Colonic mucosa (tissue), 4 donors: ENCODE measurements around the gene CNOT1. TPM values are rescaled to one million over a fixed set of nuclear protein-coding genes. Genes with fewer than 3 reads are reported as not detected.
"Not testable (repeated sequence)": the region's sequence is repeated elsewhere in the genome, so short reads cannot be mapped to it uniquely, and the experiment has no call there.

Source experiments
- DNase-seq: peaks from one replicate; pipeline ENCODE4 v3.0.0-alpha.2; 2020
- H3K27ac ChIP-seq: fragments of 200-600 bp; one replicate; pipeline ENCODE4 v1.8.0; 2021
- H3K27me3 ChIP-seq: fragments of 200-600 bp; one replicate; pipeline ENCODE4 v1.8.0; 2021
- H3K36me3 ChIP-seq: fragments of 200-600 bp; one replicate; pipeline ENCODE4 v1.8.0; 2021
- H3K4me1 ChIP-seq: fragments of 200-600 bp; one replicate; pipeline ENCODE4 v1.8.0; 2021; ENCODE audit warnings: mild to moderate bottlenecking
- H3K4me3 ChIP-seq: fragments of 200-600 bp; one replicate; pipeline ENCODE4 v1.8.0; 2021
- H3K9ac ChIP-seq, 2 donors: one replicate each; pipeline ENCODE4 v1.7.0; 2013; ENCODE audit warnings: control low read depth in 2 of 2, low read depth in 2 of 2, low read length in 2 of 2
- H3K9me3 ChIP-seq: fragments of 200-600 bp; one replicate; pipeline ENCODE4 v1.8.0; 2021
- CTCF ChIP-seq: fragments of 200-600 bp; IDR thresholded peaks from one replicate; pipeline ENCODE4 v1.8.0; 2022; ENCODE audit warnings: antibody characterized with exemption, mild to moderate bottlenecking
- intact Hi-C: fragments of 100-400 bp; cut with DNase I; formaldehyde crosslinking; loops from one replicate; pipeline ENCODE4 v1.14.1; 2022
- total RNA-seq, 2 donors: library from RNA; stranded (reverse); fragmentation: NEBNext Ultra II Directional in 1 of 2; extraction: Animal tissue kit (Norgen Biotek cat#: 25700) in 1 of 2; gene quantifications; one replicate each; pipeline ENCODE4 v1.2.1, GENCODE V29; 2021
- donor health status: healthy.
- donor health status: DM: no; HTN: no; CAD: no.
- donor health status: DM: no; HTN: no; CAD: no.

Gene CNOT1
- total RNA-seq, 2 donors from 2014 or later, result 237 to 268 TPM

GRCh38 chr16:58492066-58492465 is 137.6 kb downstream of the CNOT1 start:
- intact Hi-C loops, result no loop called here

GRCh38 chr16:58490539-58490938 is 139.1 kb downstream of the CNOT1 start:
- intact Hi-C loops, DNase-seq, H3K27ac ChIP-seq, H3K9ac ChIP-seq, H3K36me3 ChIP-seq, H3K4me1 ChIP-seq, H3K4me3 ChIP-seq, H3K9me3 ChIP-seq, H3K27me3 ChIP-seq: not testable (repeated sequence)

More at GRCh38 chr16:58492066-58492465, 137.6 kb downstream of the CNOT1 start:
- Histone ChIP-seq H3K27ac (no peak overlapping the region), H3K9me3 (no peaks in the 10 kb centered on the region), H3K4me1 (no peaks in the 10 kb centered on the region), H3K9ac (no peak overlapping the region), H3K36me3 (no peaks in the 10 kb centered on the region), H3K4me3 (no peak overlapping the region), H3K27me3 (no peaks in the 10 kb centered on the region)
- TF ChIP-seq CTCF, result no peak
- no peak for DNase-seq

DNA sequence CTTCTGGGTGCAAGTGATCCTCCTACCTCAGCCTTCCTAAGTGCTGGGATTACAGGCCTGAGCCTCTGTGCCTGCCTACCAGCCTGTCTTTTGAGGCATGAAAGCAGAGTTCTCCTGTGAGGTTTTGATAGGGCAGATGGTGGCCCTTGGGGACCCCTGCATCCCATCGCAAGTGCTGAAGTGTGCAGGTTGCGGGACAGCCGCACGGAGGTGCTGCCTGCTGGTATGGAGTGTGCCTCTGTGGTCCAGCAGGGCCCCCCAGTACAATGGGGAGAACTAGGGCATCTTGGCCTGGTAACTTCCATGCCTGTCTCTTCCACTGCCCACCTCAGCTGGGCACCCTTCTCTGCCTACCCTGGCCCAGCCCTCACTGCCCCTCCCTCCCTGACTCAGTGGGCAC is 139.6 kb downstream of the CNOT1 start:
- intact Hi-C loops, result no loop called here
- H3K36me3 ChIP-seq, result no peaks in the 10 kb centered on the region
- no peak overlapping the region for H3K4me3 ChIP-seq
- no peak for DNase-seq
- H3K27ac ChIP-seq, result no peak overlapping the region
- no peaks in the 10 kb centered on the region for H3K27me3 ChIP-seq
- H3K4me1 ChIP-seq, result no peaks in the 10 kb centered on the region
- H3K9ac ChIP-seq, result no peak overlapping the region
- no peaks in the 10 kb centered on the region for H3K9me3 ChIP-seq
- no peak for TF ChIP-seq CTCF

GRCh38 chr16:58488531-58488930 is 141.1 kb downstream of the CNOT1 start:
- Histone ChIP-seq H3K4me3 (no peak overlapping the region), H3K27me3 (no peaks in the 10 kb centered on the region), H3K4me1 (no peaks in the 10 kb centered on the region), H3K9me3 (no peaks in the 10 kb centered on the region), H3K27ac (no peak overlapping the region), H3K9ac (no peak overlapping the region), H3K36me3 (no peaks in the 10 kb centered on the region)
- no peak for TF ChIP-seq CTCF
- DNase-seq, result no peak
- intact Hi-C loops, result no loop called here

GRCh38 chr16:58487566-58488351 is 141.9 kb downstream of the CNOT1 start:
- peak; percentile 76 for DNase-seq
- intact Hi-C loops, result loop anchor here (2.0 kb wide), 1 partner anchor 151 kb away; no protein-coding TSS in a partner anchor
- Histone ChIP-seq H3K9me3 (no peaks in the 10 kb centered on the region), H3K4me3 (no peak overlapping the region), H3K27me3 (no peaks in the 10 kb centered on the region), H3K36me3 (no peaks in the 10 kb centered on the region), H3K9ac (no peak overlapping the region), H3K4me1 (no peaks in the 10 kb centered on the region), H3K27ac (no peak overlapping the region)
- TF ChIP-seq CTCF, result peak; percentile 81

DNA sequence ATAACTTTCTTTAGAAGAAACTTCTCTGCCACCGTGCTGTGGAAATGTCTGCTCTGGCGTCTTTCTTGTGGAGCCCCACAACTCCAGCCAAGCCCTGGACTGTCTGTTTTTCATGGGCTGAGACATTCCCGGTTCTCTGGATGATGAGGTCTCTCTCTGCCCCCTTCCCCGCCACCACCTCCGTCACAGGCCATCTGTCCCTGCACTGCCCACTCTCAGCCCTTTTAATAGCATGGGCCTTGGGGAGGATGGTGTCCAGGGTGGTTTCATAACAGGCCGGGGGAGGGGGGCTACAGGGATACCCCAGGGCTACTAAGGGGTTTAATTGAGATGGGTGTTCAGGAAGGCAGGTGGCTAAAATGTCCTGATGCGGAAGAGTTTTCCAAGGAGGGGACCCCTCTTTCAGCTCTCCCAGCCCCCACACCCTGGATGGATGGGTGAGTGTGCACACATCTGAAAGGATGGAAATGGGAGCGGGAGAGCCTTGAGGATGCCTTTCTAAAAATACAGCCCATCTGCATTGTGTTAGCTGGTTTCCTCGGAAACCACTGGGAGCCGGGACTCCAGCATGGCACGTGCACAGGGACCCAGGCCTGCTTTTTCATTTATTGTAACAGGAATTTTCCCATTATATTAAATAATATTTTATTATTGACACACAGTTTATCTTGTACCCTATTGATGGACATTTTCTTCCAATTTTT is 144.3 kb downstream of the CNOT1 start:
- Histone ChIP-seq H3K4me3 (no peak overlapping the region), H3K27ac (no peak overlapping the region), H3K36me3 (no peaks in the 10 kb centered on the region), H3K27me3 (no peaks in the 10 kb centered on the region), H3K9ac (no peak overlapping the region), H3K9me3 (no peaks in the 10 kb centered on the region), H3K4me1 (no peaks in the 10 kb centered on the region)
- DNase-seq, result no peak
- intact Hi-C loops, result no loop called here
- no peak for TF ChIP-seq CTCF
